GM06990 (cell line): ENCODE results near the gene AKAP6.

Experiments used
- DNase-seq: peaks from one replicate; pipeline ENCODE4 v3.0.0-alpha.2; 2011; ENCODE audit not compliant: insufficient read length; ENCODE audit errors: extremely low read depth
- H3K27me3 ChIP-seq: replicated peaks from 2 replicates; pipeline ENCODE4 v1.6.0; 2011; ENCODE audit warnings: low read length; ENCODE audit not compliant: control insufficient read depth, insufficient read depth
- H3K36me3 ChIP-seq: 2 replicates; pipeline ENCODE4 v1.5.1; 2011; ENCODE audit warnings: low read length; ENCODE audit not compliant: control insufficient read depth, insufficient read depth
- H3K4me3 ChIP-seq: replicated peaks from 2 replicates; pipeline ENCODE4 v1.5.1; 2011; ENCODE audit warnings: low read depth, mild to moderate bottlenecking, control low read depth, low read length
- CTCF ChIP-seq: IDR thresholded peaks from 2 replicates; pipeline ENCODE4 v1.5.1; 2011; ENCODE audit warnings: low read length, control low read depth, mild to moderate bottlenecking, inconsistent platforms; ENCODE audit not compliant: insufficient read depth, poor library complexity, severe bottlenecking

Gene AKAP6

GRCh38 chr14:32702562-32702961 is 373.5 kb downstream of the AKAP6 start:
- no peak for TF ChIP-seq CTCF
- Histone ChIP-seq H3K27me3 (no peaks in the 10 kb centered on the region), H3K36me3 (no peaks in the 10 kb centered on the region), H3K4me3 (no peak overlapping the region)
- DNase-seq, result no peak

- Histone ChIP-seq H3K27me3 (no peaks in the 10 kb centered on the region), H3K36me3 (no peaks in the 10 kb centered on the region), H3K4me3 (no peak overlapping the region)
- no peak for TF ChIP-seq CTCF
- DNase-seq, result no peak
Measured at GRCh38 chr14:32703183-32703621, 374.1 kb downstream of the AKAP6 start.

GRCh38 chr14:32706721-32707519 is 377.8 kb downstream of the AKAP6 start:
- Histone ChIP-seq H3K36me3 (no peaks in the 10 kb centered on the region), H3K4me3 (no peak overlapping the region), H3K27me3 (no peaks in the 10 kb centered on the region)
- no peak for DNase-seq
- TF ChIP-seq CTCF, result no peak

GRCh38 chr14:32707742-32708500 is 378.8 kb downstream of the AKAP6 start:
- Histone ChIP-seq H3K4me3 (no peak overlapping the region), H3K27me3 (no peaks in the 10 kb centered on the region), H3K36me3 (no peaks in the 10 kb centered on the region)
- TF ChIP-seq CTCF, result no peak
- DNase-seq, result no peak

- no peaks in the 10 kb centered on the region for H3K27me3 ChIP-seq
- DNase-seq, result no peak
- TF ChIP-seq CTCF, result no peak
- no peak overlapping the region for H3K4me3 ChIP-seq
- no peaks in the 10 kb centered on the region for H3K36me3 ChIP-seq
Measured at GRCh38 chr14:32709027-32709426, 379.9 kb downstream of the AKAP6 start.
